GM10248 (cell line): ENCODE measurements around the gene GFI1.

Experiments
- CTCF ChIA-PET: fragments of 300-600 bp; sonication (Branson Sonifier 250); formaldehyde crosslinking; extraction: SDS; loops from one replicate; lab custom pipeline; 2021; ENCODE audit warnings: antibody characterized with exemption; lab: Yijun Ruan, JAX
- POLR2A ChIA-PET: fragments of 350-650 bp; sonication (Branson Sonifier 250); formaldehyde crosslinking; extraction: SDS; loops from one replicate; lab custom pipeline; 2020; ENCODE audit warnings: antibody characterized with exemption; lab: Yijun Ruan, JAX
- DNase-seq: peaks from one replicate; pipeline ENCODE4 v3.0.0; 2012; ENCODE audit errors: extremely low spot score
- CTCF ChIP-seq: IDR thresholded peaks from 2 replicates; pipeline ENCODE4 v1.5.1; 2012; ENCODE audit warnings: mild to moderate bottlenecking, low read depth; ENCODE audit errors: extremely low read depth, missing control alignments, control extremely low read depth

The GFI1 gene

GRCh38 chr1:92488832-92489231 lies 2.1 kb upstream of the GFI1 start:
- ChIA-PET POLR2A (no interaction called here), CTCF (interaction anchor here (1.0 to 1.2 kb wide), 2 partner anchors 11 to 179 kb away, joined by 3 read pairs; no protein-coding TSS in a partner anchor)
- no peak for DNase-seq
- no peak for TF ChIP-seq CTCF

DNA sequence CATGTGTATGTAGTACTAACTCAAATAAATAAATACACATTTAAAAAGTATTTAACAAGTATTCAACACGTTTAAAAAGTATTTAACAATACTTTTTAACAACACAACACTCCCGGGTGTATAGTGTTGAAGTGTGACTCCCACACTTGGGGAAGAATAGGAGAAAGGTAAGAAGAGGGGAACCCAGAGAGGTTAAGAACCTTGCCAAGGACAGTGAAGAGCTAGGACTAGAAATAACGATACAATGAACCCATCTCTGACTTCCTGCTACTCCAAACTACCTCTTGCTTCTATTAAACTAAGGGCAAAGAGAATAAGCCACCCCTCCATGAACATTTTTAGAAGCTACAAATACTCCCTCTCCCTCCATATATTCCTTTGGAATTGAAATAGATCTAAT lies 1.7 kb upstream of the GFI1 start:
- ChIA-PET CTCF (interaction anchor here (1.0 to 1.2 kb wide), 2 partner anchors 12 to 178 kb away, joined by 3 read pairs; no protein-coding TSS in a partner anchor), POLR2A (no interaction called here)
- DNase-seq = no peak
- no peak for TF ChIP-seq CTCF

DNA sequence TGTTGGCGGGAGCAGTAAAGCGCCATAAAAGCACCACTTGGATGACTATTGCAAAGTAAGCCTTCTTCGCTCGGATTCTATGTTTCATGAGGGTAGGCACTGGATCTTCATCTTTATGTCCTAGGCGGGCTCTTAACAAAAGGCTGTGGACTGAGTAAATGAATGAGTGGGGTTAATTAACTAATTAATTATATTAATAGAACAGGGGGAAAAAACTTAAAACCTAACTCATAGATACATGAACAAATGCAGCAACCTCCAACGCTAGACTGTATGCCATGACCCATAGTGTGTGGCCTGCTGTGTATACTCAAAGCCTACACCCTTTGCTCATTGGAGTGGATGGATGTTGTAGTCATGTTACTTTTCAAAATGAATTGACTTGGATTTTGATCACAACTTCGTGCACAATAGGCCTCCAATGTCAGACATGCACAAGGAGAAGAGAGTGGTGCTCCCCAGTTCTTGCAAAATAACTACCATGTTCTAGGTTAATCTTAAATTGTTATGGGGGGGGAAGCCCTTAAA lies 417 bp upstream of the GFI1 start:
- DNase-seq = no peak
- ChIA-PET POLR2A (interaction anchor here (0.7 kb wide), 1 partner anchor 9 kb away, joined by 3 read pairs; no protein-coding TSS in a partner anchor), CTCF (interaction anchor here (0.7 to 5.5 kb wide), 11 partner anchors 10 to 345 kb away, joined by 3 to 40 read pairs (median 3); partner anchors contain the start of gene RPL5)
- TF ChIP-seq CTCF = no peak

GRCh38 chr1:92485381-92486250 lies 1.1 kb downstream of the GFI1 start:
- CTCF ChIA-PET = interaction anchor here (0.6 to 5.5 kb wide), 19 partner anchors 8 to 346 kb away, joined by 3 to 40 read pairs (median 4); partner anchors contain the start of gene RPL5
- peak; percentile 74 for DNase-seq
- peak; percentile 58 for TF ChIP-seq CTCF
- POLR2A ChIA-PET = interaction anchor here (1.5 kb wide), 1 partner anchor 11 kb away, joined by 9 read pairs; no protein-coding TSS in a partner anchor

DNA sequence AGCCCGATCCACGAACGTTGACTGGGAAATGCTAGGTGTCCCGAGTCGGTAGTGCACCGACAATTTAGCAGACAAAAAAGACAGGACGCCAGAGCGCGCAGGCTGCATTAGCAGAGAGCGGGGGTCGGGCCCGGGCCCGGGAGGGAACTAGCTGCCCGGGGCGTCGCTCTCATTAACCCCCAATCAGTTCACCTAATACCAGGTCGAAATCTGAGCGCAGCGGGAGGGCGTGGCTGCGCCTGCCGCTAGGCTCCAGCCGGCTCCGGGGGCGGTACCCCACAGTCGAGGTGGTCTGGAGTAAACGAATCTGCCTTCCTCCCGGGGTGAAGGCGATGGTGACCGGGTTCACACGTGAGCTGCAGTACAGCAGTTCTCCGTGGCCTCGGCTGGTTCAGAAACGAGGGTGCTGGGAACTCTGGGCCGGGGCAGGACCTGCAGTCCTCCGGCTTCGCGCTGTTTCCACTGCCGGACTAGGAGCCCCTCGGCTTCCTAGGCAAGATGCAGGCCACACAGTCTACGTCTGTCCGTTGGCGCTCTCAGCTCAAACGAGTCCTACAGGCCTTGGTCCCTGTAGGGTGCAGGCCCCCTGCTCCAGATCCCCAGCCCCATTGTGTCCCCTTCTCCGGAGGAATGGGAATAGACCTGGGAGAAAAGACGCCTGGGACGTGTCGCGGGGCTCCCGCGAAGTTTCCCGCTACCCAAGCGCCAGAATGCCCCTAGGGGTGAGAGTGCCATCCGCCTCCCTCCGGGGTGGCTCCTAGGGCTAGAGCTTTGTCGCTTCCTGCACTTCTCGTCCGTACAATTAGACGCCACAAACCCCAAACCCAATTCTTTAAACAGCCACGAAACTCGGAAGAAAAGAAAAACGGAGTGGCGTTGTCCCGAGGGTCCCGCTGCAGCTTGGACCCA lies 2.0 kb downstream of the GFI1 start:
- DNase-seq = peak; percentile 62
- CTCF ChIA-PET = interaction anchor here (0.6 to 5.5 kb wide), 17 partner anchors 8 to 347 kb away, joined by 3 to 40 read pairs (median 4); partner anchors contain the start of gene RPL5
- TF ChIP-seq CTCF = peak; percentile 9
- POLR2A ChIA-PET = interaction anchor here (1.5 kb wide), 1 partner anchor 10 kb away, joined by 9 read pairs; no protein-coding TSS in a partner anchor
